Measurements from ENCODE around the gene SBNO2. TPM values are rescaled to one million over a fixed set of nuclear protein-coding genes. Genes with fewer than 3 reads are reported as not detected.
A peak's percentile ranks its signal among the peaks of the same experiment; 100 is the strongest.
"Not testable (repeated sequence)": the region's sequence is repeated elsewhere in the genome, so short reads cannot be mapped to it uniquely, and the experiment has no call there.

The SBNO2 gene
- polyA plus RNA-seq, 4 donors: 15.2 to 22.8 (median 20.1) TPM

DNA sequence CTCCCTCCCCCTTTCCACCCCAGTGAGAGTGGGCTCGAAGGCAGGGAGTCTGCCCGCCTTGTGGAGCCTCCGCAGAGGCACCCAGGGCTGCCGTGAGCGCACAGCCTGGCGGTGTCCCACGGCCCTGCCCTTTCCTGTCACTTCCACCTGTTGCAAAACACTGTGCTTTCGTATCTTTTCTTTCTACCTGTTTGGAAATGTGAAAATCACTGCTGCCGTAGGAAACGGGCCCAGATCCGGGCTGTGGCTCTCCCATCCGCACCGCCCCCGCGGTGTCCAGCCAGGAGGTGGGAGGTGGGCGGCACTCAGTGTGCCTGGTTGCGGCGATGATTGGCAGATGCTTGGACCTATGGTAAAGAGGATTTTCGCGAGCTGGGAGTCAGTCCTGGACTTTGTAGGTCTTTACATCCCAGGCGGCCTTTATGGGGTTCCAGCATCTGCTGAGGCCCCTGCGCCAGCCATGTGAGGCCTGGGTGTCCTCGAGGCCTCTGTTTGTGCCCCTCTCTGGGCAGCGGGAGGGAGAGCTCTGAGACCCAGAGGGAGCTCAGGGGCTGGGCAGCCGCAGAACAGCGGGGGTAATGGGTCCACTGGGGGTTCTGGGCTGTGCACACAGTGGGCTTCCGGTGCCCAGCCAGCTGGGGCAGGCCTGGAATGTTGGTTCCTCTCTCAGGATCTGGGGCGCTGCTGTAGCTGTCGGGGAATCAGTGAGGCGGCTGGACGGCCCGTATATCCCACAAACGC, 37.6 kb upstream of the SBNO2 start:
- DNase-seq (ENCODE audit: low read depth in 4 of 4, low spot score in 2 of 4): no peak

DNA sequence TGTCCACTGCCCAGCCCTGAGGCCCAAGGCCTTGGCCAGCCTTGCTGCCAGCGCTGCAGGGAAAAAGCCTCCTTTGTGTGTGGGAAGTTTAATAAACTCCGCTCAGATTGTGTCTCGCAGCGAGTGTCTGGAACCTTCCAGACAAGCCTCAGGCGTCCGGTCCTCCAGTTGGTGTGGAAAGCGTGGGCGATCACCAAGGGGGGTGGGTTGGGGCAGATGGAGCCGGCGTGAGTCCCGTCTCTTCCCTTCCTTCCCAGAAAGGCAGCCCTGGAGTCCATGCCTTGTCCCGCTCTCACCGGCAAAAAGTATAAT, 36.1 kb upstream of the SBNO2 start:
- DNase-seq (ENCODE audit: low read depth in 4 of 4, low spot score in 2 of 4): no peak

DNA sequence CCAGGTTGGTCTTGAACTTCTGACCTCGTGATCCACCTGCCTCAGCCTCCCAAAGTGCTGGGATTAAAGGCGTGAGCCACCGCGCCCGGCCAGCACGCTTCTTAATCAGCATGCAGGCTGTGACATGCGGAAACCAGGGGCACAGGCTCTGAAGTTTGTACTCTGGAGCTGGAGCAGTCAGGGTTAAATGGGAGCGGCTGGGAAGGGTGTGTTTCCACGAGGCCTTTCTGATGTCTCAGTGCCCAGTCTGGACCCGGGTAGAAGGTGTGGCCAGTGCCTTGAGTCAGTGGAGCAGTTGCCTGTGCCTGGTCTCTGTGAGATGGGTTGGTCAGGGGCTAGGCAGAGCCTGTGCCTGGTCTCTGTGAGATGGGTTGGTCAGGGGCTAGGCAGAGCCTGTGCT, 34.8 kb upstream of the SBNO2 start:
- not testable (repeated sequence) for DNase-seq (ENCODE audit: low read depth in 4 of 4, low spot score in 2 of 4)

DNA sequence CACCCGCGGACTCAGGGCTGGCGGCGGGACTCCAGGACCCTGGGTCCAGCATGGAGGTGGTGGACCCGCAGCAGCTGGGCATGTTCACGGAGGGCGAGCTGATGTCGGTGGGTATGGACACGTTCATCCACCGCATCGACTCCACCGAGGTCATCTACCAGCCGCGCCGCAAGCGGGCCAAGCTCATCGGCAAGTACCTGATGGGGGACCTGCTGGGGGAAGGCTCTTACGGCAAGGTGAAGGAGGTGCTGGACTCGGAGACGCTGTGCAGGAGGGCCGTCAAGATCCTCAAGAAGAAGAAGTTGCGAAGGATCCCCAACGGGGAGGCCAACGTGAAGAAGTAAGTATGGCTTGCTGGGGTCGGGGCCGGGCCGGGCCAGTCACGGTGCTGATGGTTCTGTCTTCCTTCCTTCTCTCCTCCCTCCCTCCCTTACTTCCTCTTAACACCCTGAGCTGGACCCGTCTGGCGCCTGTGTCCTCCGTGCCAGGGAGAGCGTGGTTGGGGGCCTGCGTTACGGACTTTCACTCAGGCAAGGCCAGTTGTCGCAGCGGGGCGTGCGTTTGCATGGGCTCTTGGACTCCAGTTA, 32.9 kb upstream of the SBNO2 start:
- DNase-seq (ENCODE audit: low read depth in 4 of 4, low spot score in 2 of 4): no peak

DNA sequence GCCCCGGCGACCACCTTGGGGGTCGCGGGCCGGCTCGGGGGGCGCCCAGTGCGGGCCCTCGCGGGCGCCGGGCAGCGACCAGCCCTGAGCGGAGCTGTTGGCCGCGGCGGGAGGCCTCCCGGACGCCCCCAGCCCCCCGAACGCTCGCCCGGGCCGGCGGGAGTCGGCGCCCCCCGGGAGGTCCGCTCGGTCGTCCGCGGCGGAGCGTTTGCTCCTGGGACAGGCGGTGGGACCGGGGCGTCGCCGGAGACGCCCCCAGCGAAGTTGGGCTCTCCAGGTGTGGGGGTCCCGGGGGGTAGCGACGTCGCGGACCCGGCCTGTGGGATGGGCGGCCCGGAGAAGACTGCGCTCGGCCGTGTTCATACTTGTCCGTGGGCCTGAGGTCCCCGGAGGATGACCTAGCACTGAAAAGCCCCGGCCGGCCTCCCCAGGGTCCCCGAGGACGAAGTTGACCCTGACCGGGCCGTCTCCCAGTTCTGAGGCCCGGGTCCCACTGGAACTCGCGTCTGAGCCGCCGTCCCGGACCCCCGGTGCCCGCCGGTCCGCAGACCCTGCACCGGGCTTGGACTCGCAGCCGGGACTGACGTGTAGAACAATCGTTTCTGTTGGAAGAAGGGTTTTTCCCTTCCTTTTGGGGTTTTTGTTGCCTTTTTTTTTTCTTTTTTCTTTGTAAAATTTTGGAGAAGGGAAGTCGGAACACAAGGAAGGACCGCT, 32.2 kb upstream of the SBNO2 start:
- DNase-seq (ENCODE audit: low read depth in 4 of 4, low spot score in 2 of 4): no peak

DNA sequence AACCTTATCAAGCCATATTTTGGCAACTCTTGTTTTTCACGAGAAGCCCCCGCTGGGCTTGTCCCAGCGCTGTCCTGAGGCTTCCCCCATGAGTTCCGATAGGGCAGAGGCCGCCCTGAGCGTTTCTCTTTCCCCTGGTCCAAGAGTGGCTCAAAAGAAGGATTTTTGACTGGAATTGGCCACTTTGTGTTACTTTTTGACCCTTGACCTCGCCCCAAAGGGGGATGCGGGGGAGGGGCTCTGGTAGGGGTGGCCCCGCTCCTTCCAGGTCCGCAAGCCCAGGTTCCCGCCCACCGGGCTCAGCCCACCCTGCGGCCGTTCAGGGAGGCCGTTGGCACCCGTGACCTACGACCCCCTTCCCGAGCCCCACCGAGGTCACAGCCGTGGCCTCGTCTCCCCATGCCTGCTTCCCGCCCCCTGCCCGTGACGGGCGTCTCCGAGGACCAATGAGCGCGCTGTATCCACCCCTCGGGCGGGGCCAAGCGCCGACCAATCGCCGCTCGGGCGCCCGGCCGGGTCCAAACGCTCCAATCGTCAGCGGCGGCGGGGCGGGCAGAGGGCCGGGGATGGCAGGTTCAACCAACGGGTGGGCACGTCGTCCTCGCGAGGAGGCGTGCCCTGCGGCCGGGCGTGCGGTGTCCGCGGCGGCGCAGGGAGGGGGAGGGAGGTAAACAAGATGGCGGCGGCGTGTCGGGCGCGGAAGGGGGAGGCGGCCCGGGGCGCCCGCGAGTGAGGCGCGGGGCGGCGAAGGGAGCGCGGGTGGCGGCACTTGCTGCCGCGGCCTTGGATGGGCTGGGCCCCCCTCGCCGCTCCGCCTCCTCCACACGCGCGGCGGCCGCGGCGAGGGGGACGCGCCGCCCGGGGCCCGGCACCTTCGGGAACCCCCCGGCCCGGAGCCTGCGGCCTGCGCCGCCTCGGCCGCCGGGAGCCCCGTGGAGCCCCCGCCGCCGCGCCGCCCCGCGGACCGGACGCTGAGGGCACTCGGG, 31.3 kb upstream of the SBNO2 start, which contains the start of gene STK11:
TSS of gene STK11 (plus strand) at position 665 of the 986 bp plus-strand sequence. CDS start 1,136 bp downstream, outside the sequence.
- DNase-seq (ENCODE audit: low read depth in 4 of 4, low spot score in 2 of 4): peak in 3 of 4 donors; percentile 87 to 93 (median 92)

DNA sequence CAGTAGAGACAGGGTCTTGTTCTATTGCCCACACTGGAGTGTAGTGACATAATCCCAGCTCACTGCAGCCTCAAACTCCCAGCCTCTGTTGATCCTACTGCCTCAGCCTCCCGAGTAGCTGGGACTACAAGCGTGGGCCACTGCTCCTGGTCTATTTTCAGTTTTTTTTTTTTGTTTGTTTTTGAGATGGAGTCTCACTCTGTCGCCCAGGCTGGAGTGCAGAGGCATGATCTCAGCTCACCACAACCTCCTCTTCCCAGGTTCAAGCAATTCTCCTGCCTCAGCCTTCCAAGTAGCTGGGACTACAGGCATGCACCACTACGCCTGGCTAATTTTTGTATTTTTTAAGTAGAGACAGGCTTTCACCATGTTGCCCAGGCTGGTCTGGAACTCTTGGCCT, 26.5 kb upstream of the SBNO2 start:
- DNase-seq (ENCODE audit: low read depth in 4 of 4, low spot score in 2 of 4): not testable (repeated sequence)

DNA sequence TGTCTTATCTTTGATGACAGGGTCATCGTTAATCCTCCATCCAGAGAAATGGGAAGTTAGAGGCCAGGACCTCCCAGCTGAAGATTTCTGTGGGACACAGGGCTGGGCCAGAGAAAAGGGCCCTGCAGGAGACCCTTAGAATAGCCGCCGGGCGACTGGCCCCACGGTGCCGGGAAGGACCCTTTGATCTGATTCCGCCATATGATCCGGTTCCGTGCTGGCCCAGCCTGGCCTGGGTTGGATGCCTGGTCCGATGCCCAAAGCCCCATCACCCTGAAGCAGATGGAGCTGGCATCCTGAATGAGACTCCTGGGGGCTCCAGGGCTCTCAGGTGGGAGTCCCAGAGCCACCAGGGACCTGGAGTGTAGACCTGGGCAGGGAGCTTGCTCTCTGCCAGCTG, 25.5 kb upstream of the SBNO2 start:
- no peak for DNase-seq (ENCODE audit: low read depth in 4 of 4, low spot score in 2 of 4)

DNA sequence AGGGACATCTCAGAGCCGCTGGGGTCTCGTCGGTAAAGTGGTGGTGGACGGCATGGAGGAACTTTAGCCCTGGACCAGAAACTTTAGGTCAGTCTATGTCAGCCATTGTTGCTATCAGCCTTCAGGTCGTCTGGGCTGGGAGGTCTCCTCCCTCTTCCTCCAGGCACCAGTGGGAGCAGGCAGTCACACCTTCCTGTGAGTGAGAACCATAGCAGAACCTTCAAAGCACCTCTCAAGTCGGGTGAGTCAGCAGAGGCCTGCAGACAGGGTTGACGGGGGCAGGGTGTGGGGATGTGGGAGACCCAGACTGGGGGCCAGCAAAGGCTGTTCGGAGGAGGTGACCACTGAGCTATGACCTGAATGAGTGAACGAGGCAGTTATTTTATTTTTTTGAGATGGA, 15.4 kb upstream of the SBNO2 start:
- no peak for DNase-seq (ENCODE audit: low read depth in 4 of 4, low spot score in 2 of 4)

DNA sequence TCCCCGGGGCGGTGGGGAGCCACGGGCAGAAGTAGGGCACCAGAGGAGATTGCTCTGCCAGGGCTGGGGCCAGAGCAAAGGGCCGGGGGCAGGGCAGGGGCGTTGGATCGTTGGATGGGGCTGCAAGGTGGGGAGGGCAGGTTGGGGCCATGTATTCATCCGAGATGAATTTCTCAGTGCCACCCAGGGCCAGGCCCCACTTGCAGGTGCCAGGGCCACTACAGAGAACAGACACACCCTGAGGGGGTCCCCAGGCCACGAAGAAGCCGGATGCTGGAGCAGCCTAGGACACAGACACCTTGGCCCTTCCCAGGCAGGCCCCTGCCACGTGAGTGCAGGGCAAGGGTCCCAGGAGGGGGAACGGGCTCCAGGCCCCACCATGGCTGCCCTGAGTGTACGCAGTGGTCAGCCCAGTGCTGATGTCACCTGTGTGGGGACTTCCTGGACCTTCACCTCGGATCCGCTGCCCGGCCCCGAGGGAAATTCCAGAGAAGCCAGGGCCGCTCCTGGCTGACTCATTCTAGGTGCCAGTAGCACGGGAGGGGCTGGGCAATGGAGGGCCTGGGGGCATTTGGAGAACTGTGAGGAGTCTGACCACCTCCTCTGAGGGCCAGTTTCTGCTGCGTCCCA, 9.6 kb upstream of the SBNO2 start:
- no peak for DNase-seq (ENCODE audit: low read depth in 4 of 4, low spot score in 2 of 4)

DNA sequence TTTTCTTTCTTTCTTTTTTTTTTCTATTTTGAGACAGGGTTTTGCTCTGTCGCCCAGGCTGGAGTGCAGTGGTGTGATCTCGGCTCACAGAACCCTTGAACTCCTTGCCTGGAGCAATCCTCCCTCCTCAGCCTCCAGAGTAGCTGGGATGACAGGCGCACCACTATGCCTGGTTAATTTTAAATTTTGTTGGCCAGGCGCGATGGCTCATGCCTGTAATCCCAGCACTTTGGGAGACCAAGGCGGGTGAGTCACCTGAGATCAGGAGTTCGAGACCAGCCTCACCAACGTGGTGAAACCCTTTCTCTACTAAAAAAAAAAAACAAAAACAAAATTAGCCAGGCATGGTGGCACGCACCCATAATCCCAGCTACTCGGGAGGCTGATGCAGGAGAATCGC, 8.7 kb upstream of the SBNO2 start:
- DNase-seq (ENCODE audit: low read depth in 4 of 4, low spot score in 2 of 4): no peak

DNA sequence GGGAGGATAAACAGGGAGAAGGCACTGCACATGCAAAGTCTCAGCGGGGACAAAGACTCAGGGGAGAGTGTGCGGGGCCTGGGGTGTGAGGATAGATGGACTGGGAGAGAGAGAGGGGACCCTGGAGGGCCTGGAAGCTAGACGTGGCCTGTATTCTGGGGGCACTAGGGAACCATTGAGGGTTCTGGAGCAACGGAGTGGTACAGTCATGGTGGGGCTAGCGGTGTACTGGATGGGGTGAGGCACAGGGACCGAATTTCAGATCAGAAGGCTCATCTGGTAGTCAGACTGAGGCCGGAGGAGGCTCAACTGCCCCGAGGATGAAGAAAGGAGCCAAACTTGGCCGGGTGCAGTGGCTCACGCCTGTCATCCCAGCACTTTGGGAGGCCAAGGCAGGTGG, 8.0 kb upstream of the SBNO2 start:
- no peak for DNase-seq (ENCODE audit: low read depth in 4 of 4, low spot score in 2 of 4)

DNA sequence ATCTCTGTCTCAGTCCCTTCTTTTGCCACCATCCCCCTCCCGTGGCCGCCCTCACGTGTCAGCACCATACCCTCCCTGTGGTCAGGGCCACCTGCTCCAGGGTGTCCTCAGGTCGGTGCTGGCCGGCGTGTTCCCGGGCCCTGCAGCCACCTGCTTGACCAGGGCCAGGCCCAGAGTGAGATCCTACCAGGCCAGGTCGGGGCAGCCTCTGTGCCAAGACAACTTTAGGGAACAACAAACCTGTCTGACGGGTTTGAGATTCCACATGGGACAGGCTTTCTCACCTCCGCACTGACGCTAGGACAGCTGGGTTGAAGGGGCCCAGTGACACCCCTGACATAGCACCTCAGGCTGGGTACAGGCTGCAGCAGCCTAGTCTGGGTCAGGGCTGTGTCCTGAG, 7.5 kb upstream of the SBNO2 start:
- DNase-seq (ENCODE audit: low read depth in 4 of 4, low spot score in 2 of 4): no peak

DNA sequence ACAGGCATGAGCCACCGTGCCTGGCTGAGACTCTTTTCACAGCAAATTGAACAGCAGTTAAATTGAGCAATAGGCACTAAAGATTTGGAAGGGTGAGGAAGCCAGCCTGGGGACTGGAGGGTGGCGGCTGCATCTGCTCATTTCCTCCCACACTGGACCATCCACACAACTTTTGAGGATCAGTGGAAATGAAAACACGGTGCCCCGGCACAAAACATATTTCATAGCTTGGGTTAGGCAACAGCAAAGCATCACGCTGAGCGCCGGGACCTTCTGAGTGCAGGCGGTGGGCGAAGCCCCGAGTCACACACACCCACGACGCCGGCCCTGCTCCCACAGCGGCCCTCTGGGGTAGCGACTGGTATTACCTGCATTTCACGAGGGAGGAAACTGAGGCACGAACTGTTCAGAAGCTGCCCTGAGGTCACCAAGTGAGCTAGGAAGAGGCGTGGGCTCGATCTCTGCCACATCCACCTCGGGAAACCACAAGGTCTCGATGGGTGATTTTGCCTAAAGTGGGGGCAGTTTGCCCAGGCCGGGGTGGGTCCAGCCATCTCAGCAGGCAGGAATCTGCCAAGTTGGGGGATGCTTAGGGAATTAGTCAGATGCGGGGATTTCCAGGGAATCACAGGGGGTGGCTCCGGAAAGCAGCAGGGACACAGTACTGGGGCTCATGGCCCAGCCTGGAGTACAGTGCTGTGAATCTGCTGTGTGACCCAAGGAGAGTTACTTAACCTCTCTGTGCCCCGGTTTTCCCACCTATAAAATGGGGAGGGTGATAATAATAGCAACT, 3.5 kb upstream of the SBNO2 start:
- DNase-seq (ENCODE audit: low read depth in 4 of 4, low spot score in 2 of 4): no peak

DNA sequence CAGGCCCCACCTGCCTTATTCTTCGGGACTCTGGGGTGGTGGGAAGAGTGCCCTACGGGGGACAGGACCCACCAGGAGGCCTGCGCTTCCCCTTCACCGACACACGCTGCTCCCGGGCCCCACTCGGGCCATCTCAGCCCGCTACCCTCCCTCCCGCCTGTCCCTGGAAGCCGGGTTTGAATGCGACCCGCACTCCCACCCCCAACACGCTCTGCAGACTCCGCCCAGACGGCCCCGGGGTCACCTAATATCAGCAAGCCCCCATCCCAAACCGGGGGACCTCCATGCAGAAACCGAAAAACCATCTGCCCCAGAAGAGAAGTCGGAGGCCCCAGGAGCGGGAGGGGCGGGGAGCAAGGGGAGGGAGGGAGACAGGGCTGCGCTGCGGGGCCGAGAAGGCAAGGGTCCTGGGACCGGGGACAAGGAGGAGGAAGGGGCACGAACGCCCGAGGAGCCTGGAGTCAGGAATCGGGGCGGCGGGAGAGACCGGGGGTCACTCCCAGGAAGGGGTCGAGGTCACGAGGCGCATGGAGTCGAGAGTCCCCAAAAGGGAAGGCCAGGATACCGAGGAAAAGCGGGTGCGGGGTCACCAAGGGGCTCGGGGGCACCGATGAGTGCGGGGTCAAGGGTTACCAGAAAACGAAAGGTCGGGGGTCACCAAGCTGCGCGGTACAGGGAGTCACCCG, 766 bp downstream of the SBNO2 start:
- DNase-seq (ENCODE audit: low read depth in 4 of 4, low spot score in 2 of 4): no peak

DNA sequence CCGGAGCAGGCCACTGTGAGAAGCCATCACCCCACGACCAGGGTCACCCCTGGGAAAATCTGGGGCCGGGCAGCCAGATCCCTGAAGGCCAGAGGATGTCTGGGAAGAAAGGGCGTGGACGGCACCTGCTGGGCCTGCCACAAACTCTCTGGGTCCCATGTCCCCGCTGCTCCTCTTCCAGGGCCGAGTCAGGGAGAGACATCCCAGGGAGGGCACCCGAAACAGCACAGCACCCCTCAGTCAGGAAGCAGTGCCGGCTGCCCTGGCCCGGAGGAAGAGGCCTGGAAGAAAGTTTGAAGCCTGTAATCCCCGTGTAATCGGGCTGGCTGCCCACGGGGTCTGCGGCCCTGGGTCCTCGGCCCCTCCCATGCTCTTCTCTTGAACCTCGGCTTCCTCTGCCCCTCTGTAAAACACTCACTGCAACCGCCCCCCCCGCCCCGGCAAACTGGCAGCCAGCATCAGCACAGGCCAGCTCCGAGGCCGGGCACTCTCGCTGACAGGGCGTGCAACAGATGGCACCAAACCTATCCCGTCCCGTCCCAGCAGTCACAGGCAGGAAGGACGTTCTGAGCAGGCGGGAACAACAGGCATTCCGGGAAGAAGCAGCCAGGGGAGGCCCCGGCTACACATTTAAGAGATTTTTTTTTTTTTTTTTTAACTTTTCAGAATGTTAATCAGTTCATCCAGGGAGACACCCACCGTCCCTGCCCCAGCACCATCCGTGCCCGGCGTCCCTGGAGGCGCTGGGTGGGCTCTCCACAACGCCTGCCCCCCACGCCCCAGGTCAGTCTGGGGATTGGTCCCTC, 1.5 kb downstream of the SBNO2 start:
- no peak for DNase-seq (ENCODE audit: low read depth in 4 of 4, low spot score in 2 of 4)

DNA sequence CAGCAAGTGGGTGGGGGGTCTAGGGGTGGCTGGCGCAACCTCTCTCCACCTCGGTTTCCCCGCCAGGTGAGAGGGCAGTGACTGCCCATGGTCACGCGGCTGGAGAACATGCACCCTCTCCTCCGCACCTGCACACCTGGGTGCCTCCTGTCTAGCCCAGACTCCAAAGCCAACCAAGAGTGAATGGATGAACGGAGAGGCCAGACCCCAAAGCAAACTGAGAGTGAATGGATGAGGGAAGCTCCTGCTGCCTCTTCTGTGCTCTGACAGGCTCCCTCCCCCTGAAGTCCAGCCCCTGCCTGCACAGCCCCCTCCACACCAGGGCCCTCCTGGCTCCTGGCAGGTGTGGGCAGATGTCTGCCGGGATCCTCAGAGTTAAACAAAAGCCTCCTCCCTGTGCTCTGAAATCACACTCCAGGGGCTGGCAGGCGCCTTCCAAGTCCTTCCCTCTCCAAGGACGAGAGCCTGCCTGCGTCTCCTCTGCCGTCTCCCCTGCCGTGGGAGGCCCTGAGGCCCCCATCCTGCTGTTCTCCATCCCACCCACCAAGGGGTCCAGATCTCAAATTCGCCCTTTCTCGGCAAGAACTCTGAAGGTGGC, 2.2 kb downstream of the SBNO2 start:
- no peak for DNase-seq (ENCODE audit: low read depth in 4 of 4, low spot score in 2 of 4)
